Measurements from ENCODE around the gene CTTNBP2NL. TPM values are rescaled to one million over a fixed set of nuclear protein-coding genes. Genes with fewer than 3 reads are reported as not detected.

CTTNBP2NL gene
- total and polyA plus RNA-seq, 2 of the 4 experiments (the other 2 are of a cell fraction), result 12.4 to 22.0 TPM

- H2AK5ac ChIP-seq (ENCODE audit: low read depth, low read length), result no peak overlapping the region
- no peak overlapping the region for H2BK120ac ChIP-seq (ENCODE audit: low read depth, low read length)
- H4K20me1 ChIP-seq (ENCODE audit: insufficient read depth, low read length), result no peaks in the 10 kb centered on the region
- no peak overlapping the region for H3K4me2 ChIP-seq (ENCODE audit: low read depth, low read length)
- H3K9ac ChIP-seq (ENCODE audit: low read depth, low read length), result no peak overlapping the region
- no peak overlapping the region for H3K18ac ChIP-seq (ENCODE audit: low read depth, low read length)
- ATAC-seq (ENCODE audit: low read depth) (no peak), DNase-seq (no peak)
- H3K27ac ChIP-seq (ENCODE audit: insufficient read depth, low read length), result no peak overlapping the region
- H3K4ac ChIP-seq (ENCODE audit: low read depth, low read length), result no peak overlapping the region
- H3K14ac ChIP-seq (replicated peaks; ENCODE audit: low read depth, low read length), result no peak overlapping the region
- no peak overlapping the region for H3K23ac ChIP-seq (ENCODE audit: low read depth, low read length)
- intact Hi-C loops (cut with micrococcal nuclease), result no loop called here
- no peak overlapping the region for H2BK15ac ChIP-seq (ENCODE audit: low read depth, low read length)
- peaks cover 19% of the 10 kb centered on the region for H3K27me3 ChIP-seq (ENCODE audit: control insufficient read depth, insufficient read depth, low read length)
- no peak overlapping the region for H4K5ac ChIP-seq (ENCODE audit: low read depth, low read length)
- H2BK20ac ChIP-seq (ENCODE audit: low read depth, low read length), result no peak overlapping the region
- peaks cover 2% of the 10 kb centered on the region; the same call in 1 of the 2 replicates for H3K4me1 ChIP-seq (ENCODE audit: control insufficient read depth, insufficient read depth, low read length)
- no TSS peak for BruUV-seq (replicated peaks)
- dilution Hi-C loops (cut with HindIII; ENCODE audit: low sequenced_read_pairs, unreplicated experiment), result no loop called here
- no peak overlapping the region for H2AFZ ChIP-seq (replicated peaks; ENCODE audit: low read length, poor library complexity)
- ChIA-PET POLR2A (ENCODE audit: unreplicated experiment) (no interaction called here), CTCF (no interaction called here)
- H3K9me1 ChIP-seq (ENCODE audit: insufficient read depth, low read length), result peaks cover 2% of the 10 kb centered on the region; the same call in 1 of the 2 replicates
- no peak overlapping the region for H3K4me3 ChIP-seq (ENCODE audit: insufficient read depth, low read depth, low read length)
- H3K79me1 ChIP-seq (ENCODE audit: low read depth in 1 of 2, low read length in 2 of 2), result peaks cover 0 to 7% of the 10 kb centered on the region in 2 experiments; a peak in 2 of 4 replicates
- H3K9me3 ChIP-seq (ENCODE audit: control insufficient read depth, insufficient read depth, low read length), result no peaks in the 10 kb centered on the region
- no peak for TF ChIP-seq ELK1 (IDR thresholded peaks at IDR 0.05; ENCODE audit: borderline replicate concordance, low read depth, low read length)
- TF ChIP-seq CTCF (conservative IDR thresholded peaks at IDR 0.05; ENCODE audit: low read depth, low read length), result no peak
- no peak for TF ChIP-seq RCOR1 (IDR thresholded peaks at IDR 0.05; ENCODE audit: insufficient replicate concordance, low read length)
- TF ChIP-seq MXI1 (IDR thresholded peaks at IDR 0.05; ENCODE audit: borderline replicate concordance, low read depth, low read length), result no peak
- TF ChIP-seq POLR2A (IDR thresholded peaks at IDR 0.05; ENCODE audit: low read depth, low read length), result no peak
- no peak for TF ChIP-seq FOS (IDR thresholded peaks at IDR 0.05; ENCODE audit: low read depth, low read length)
- no peak for TF ChIP-seq NFE2L2 (IDR thresholded peaks at IDR 0.05; ENCODE audit: low read depth, low read length)
- no peak for TF ChIP-seq SMC3 (IDR thresholded peaks at IDR 0.05; ENCODE audit: low read depth, low read length)
- no peak overlapping the region for H4K8ac ChIP-seq (ENCODE audit: low read depth in 2 of 2, low read length in 2 of 2)
- H3K56ac ChIP-seq (ENCODE audit: extremely low read depth, insufficient read depth, low read length), result no peak overlapping the region
- no peak overlapping the region for H2AK9ac ChIP-seq (replicated peaks; ENCODE audit: low read depth, low read length, poor library complexity)
- no peaks in the 10 kb centered on the region for H3K36me3 ChIP-seq (ENCODE audit: control insufficient read depth, insufficient read depth, low read length)
- in situ Hi-C loops (cut with MboI; ENCODE audit: low sequenced_read_pairs), result no loop called here
- no peak overlapping the region for H4K91ac ChIP-seq (ENCODE audit: insufficient read depth, low read depth, low read length)
- 33% methylated on average over 1 of the region's 2 CpGs; no CpG with 5 or more reads in 1 of the 2 experiments for WGBS, 2 experiments (ENCODE audit: extremely low coverage in 2 of 2, insufficient read length in 1 of 2)
- H2BK5ac ChIP-seq (ENCODE audit: low read depth, low read length, poor library complexity, severe bottlenecking), result no peak overlapping the region
These were observed 9.2 kb upstream of the CTTNBP2NL start for GRCh38 chr1:112386731-112387346.
